Spleen (tissue), 11 donors: ENCODE measurements around the gene KCNJ12. TPM values are rescaled to one million over a fixed set of nuclear protein-coding genes. Genes with fewer than 3 reads are reported as not detected.
"Not testable (repeated sequence)": the region's sequence is repeated elsewhere in the genome, so short reads cannot be mapped to it uniquely, and the experiment has no call there.

ENCODE experiments used
- DNase-seq: peaks from one replicate; pipeline ENCODE4 v3.0.0-alpha.2; 2020
- H3K27ac ChIP-seq, 8 donors: fragments of 200-600 bp; sonication (generic) in 7 of 8; 1 replicate in 4 of 8; 2 replicates in 4 of 8; pipeline versions ENCODE4 v1.5.0 to v1.8.0; 2016 to 2021; ENCODE audit warnings: inconsistent platforms in 4 of 8, mild to moderate bottlenecking in 4 of 8, moderate library complexity in 1 of 8
- H3K27me3 ChIP-seq, 7 donors: fragments of 200-600 bp; sonication (generic) in 6 of 7; replicated peaks in 1 of 7; 1 replicate in 4 of 7; 2 replicates in 3 of 7; pipeline versions ENCODE4 v1.5.0 to v1.8.0; 2016 to 2021; ENCODE audit warnings: inconsistent platforms in 3 of 7, mild to moderate bottlenecking in 1 of 7
- H3K36me3 ChIP-seq, 6 donors: fragments of 200-600 bp; sonication (generic) in 5 of 6; 1 replicate in 4 of 6; 2 replicates in 2 of 6; pipeline versions ENCODE4 v1.5.0 to v1.8.0; 2016 to 2021; ENCODE audit warnings: inconsistent platforms in 2 of 6
- H3K4me1 ChIP-seq, 6 donors: fragments of 200-600 bp; sonication (generic) in 5 of 6; 1 replicate in 3 of 6; 2 replicates in 3 of 6; pipeline versions ENCODE4 v1.5.0 to v1.8.0; 2016 to 2021; ENCODE audit warnings: inconsistent platforms in 3 of 6
- H3K4me3 ChIP-seq, 8 donors: fragments of 200-600 bp; sonication (generic) in 7 of 8; 1 replicate in 4 of 8; 2 replicates in 4 of 8; pipeline versions ENCODE4 v1.5.0 to v1.8.0; 2016 to 2021; ENCODE audit warnings: inconsistent platforms in 4 of 8, mild to moderate bottlenecking in 4 of 8, moderate library complexity in 2 of 8
- H3K9me3 ChIP-seq, 8 donors: fragments of 200-600 bp; sonication (generic) in 7 of 8; 1 replicate in 4 of 8; 2 replicates in 4 of 8; pipeline versions ENCODE4 v1.5.0 to v1.8.0; 2016 to 2021; ENCODE audit warnings: inconsistent platforms in 4 of 8
- CTCF ChIP-seq, 11 experiments: fragments of 200-600 bp in 7 of 11; fragments of 450-650 bp in 4 of 11; sonication (generic) in 4 of 11; IDR thresholded peaks in 8 of 11; conservative IDR thresholded peaks in 3 of 11; 1 replicate in 7 of 11; 2 replicates in 4 of 11; pipeline versions ENCODE4 v1.4.0 to v1.8.0; 2016 to 2021; ENCODE audit warnings: antibody characterized with exemption in 11 of 11, inconsistent platforms in 4 of 11, mild to moderate bottlenecking in 1 of 11
- POLR2A ChIP-seq, 3 donors: fragments of 450-650 bp; IDR thresholded peaks; one replicate each; pipeline ENCODE4 v1.5.1; 2017; ENCODE audit warnings: antibody characterized with exemption in 3 of 3, mild to moderate bottlenecking in 1 of 3
- POLR2AphosphoS5 ChIP-seq, 3 donors: sonication (generic); formaldehyde crosslinking; IDR thresholded peaks; one replicate each; pipeline ENCODE4 v1.5.1; 2017; ENCODE audit warnings: antibody characterized with exemption in 3 of 3
- WGBS, 5 donors: extraction: QIAGEN DNeasy Blood & Tissue Kit in 3 of 5; methylation state at CpG; one replicate each; pipeline versions ENCODE4 v1.1.5 to v1.1.7; 2013 to 2018; 5-methylcytosine and 5-hydroxymethylcytosine counted together
- intact Hi-C: fragments of 100-400 bp; cut with DNase I; formaldehyde crosslinking; loops from one replicate; pipeline ENCODE4 v1.15.0; 2023; ENCODE audit warnings: low total_unique reads
- polyA plus RNA-seq, 3 donors: library from polyadenylated mRNA; stranded (reverse); fragments of 200-250 nt; gene quantifications; one replicate each; pipeline ENCODE4 v1.2.1, GENCODE V29; 2013
- total RNA-seq, 7 donors: library from RNA; depleted of rRNA in 3 of 7; stranded (reverse); fragments of >200 nt in 3 of 7; fragmentation: NEBNext Ultra II Directional in 4 of 7; extraction: Animal tissue kit (Norgen Biotek cat#: 25700) in 4 of 7; gene quantifications; one replicate each; pipeline versions ENCODE4 v1.1.0 to v1.2.1, GENCODE V29; 2016 to 2021
- donor health status: healthy with polysubstance abuse.
- donor health status: DM: no; HTN: no; CAD: no; lungs with moderate emphysema.
- donor health status: DM: no; HTN: no; CAD: no.
- donor health status: Bipolar disorder and iron deficiency.
- donor health status: healthy.
- donor health status: DM: no; HTN: no; CAD: no.
- donor health status: DM: yes; HTN: yes; CAD: no.

The KCNJ12 gene
- total and polyA plus RNA-seq, 10 donors = 0.11 to 4.8 (median 2.2) TPM

GRCh38 chr17:21417921-21418320 lies 41.8 kb downstream of the KCNJ12 start:
- intact Hi-C loops = no loop called here
- no peak for DNase-seq
- Histone ChIP-seq H3K4me3 (no peak overlapping the region), H3K27me3 (no peaks in the 10 kb centered on the region), H3K27ac (no peak overlapping the region), H3K9me3 (no peaks in the 10 kb centered on the region), H3K36me3 (no peaks in the 10 kb centered on the region), H3K4me1 (no peaks in the 10 kb centered on the region)
- WGBS, 5 donors = 87 to 94% (median 93%) methylated on average over 7 to 9 of the region's 9 CpGs
- TF ChIP-seq POLR2A (IDR thresholded peaks at IDR 0.05) (no peak), POLR2AphosphoS5 (IDR thresholded peaks at IDR 0.05) (no peak), CTCF (IDR thresholded peaks at IDR 0.05 in 8 of 11, conservative IDR thresholded peaks at IDR 0.05 in 3 of 11) (no peak)

DNA sequence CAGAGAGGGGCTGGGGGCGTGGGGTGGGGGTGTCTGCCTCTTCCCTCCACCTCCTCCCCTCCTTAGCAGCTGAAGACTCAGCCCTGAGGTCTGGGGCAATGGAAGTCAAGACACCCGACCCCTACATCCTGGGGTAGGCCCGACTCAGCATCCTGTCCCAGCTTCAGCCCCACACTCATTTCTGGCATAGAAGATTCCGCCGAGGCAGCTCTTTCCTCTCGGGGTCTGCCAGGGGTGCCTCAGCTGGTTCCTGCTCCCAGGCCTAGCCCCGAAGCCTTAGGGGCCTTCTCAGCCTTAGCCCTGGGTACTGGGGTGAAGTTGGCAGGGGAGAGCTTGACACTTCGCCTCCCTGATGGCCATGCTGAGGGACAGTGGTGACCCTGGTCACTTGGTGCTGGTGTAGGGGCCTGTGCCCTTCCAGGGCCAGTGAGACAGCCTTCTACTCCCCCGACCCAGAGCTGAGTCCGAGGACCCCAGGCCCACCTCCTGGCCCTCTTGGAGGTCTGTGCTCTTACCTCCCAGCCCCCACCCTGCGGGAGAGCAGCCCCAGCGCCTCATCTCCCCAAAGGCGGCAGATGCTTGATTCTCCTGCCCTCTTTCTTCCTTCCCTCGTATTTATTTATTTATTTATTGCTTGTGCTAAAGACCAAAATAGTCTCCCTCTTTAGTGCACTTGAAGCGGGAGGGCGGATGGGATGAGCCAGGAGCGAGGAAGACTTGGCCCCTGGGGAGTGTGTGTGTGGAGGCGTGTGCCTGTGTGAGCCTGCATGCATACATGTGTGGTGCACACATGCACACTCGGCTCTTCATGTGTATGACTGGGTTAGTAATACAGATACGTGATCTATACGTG lies 42.5 kb downstream of the KCNJ12 start:
- intact Hi-C loops = no loop called here
- DNase-seq = no peak
- 72 to 77% (median 73%) methylated on average over 20 to 21 of the region's 21 CpGs for WGBS, 5 donors
- Histone ChIP-seq H3K27ac (no peak overlapping the region), H3K4me3 (no peak overlapping the region), H3K27me3 (no peaks in the 10 kb centered on the region), H3K4me1 (peaks cover 0 to 5% (median 0%) of the 10 kb centered on the region in 6 donors), H3K36me3 (no peaks in the 10 kb centered on the region), H3K9me3 (no peaks in the 10 kb centered on the region)
- TF ChIP-seq POLR2A (IDR thresholded peaks at IDR 0.05) = no peak
- TF ChIP-seq POLR2AphosphoS5 (IDR thresholded peaks at IDR 0.05) = no peak
- no peak for TF ChIP-seq CTCF (IDR thresholded peaks at IDR 0.05 in 8 of 11, conservative IDR thresholded peaks at IDR 0.05 in 3 of 11)

DNA sequence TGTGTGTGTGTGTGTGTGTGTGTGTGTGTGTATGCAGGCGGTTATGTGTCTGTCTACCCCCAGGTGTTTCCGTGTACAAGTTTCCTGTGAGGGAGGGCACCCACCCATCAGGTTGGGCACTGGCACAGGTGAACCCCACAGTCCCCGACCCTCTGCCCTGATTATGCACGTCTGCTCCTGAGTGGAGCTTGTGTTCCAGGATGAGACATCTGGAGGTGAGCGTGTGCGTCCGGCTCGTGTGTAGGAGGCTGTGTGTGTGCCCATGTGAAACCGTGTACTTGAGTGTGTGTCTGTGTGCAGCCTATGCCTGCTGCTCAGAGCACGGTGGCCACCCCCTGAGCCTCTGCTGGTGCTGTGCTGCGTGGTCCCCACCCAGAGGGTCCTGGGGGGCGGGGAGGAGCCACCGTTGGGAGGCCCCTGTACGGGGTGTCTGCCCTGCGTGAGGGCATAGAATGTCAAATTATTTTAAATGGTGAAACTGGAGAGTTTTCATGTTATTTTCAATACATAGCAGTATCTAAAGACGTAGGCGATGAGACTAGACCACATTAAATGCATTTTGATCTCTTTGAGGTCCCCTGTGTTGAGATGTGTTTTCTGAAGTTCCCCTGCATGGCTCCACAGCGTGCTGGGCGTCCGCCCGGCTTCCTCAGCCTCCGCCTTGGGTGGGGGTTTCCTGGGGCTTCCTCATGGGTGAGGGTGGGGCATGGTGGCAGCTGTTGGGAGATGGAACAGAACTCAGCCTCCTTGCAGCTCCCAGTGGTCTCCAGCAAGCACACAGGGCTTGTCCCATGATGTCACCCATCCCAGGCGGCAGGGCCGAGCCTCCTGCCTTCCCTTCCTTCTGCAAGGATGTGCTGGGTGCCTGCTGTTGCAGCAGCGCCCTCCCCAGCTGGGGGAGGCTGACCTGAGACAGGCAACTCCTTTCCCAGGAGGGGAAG lies 43.4 kb downstream of the KCNJ12 start:
- H3K27me3 ChIP-seq = no peaks in the 10 kb centered on the region
- intact Hi-C loops = no loop called here
- H3K9me3 ChIP-seq = no peaks in the 10 kb centered on the region
- peak; percentile 62 for DNase-seq
- WGBS, 5 donors = 60 to 73% (median 65%) methylated on average over 23 to 25 of the region's 25 CpGs
- H3K4me3 ChIP-seq = no peak overlapping the region
- no peaks in the 10 kb centered on the region for H3K36me3 ChIP-seq
- no peak overlapping the region for H3K27ac ChIP-seq
- H3K4me1 ChIP-seq = peaks cover 0 to 5% (median 0%) of the 10 kb centered on the region in 6 donors
- TF ChIP-seq POLR2AphosphoS5 (IDR thresholded peaks at IDR 0.05) = no peak
- TF ChIP-seq POLR2A (IDR thresholded peaks at IDR 0.05) = no peak
- no peak for TF ChIP-seq CTCF (IDR thresholded peaks at IDR 0.05 in 8 of 11, conservative IDR thresholded peaks at IDR 0.05 in 3 of 11)

DNA sequence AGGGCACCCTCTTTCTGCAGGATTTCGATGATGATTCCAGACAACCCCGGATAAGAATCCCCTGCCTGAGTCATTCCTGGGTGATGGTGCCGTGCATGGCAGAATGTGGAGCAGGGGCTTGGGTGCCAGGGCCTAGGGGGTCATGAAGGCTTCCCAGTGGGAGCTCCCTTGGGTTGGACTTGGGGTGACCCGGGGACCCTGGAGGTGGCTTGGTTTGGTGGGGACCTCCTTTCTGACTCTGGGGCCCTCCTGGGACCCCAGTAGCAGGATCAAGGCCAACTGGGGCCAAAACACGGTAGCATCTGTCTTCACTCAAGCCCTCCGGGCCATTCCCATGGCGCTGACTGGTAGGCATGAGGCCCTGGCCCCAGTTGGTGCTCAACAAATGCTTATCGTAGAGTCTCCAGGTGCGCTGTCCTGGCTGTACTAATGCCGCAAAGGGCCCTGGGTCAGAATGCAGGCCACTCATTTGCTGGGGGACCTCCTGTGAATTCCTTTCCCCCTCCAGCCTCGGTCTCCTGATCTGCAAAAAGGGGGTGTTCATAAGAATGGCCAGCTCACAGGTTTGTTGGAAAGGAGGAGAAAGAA lies 44.4 kb downstream of the KCNJ12 start:
- H3K27ac ChIP-seq, H3K9me3 ChIP-seq, H3K4me3 ChIP-seq, intact Hi-C loops, H3K27me3 ChIP-seq, H3K4me1 ChIP-seq, H3K36me3 ChIP-seq: not testable (repeated sequence)
- WGBS, 5 donors = 77 to 88% (median 82%) methylated on average over 10 to 11 of the region's 11 CpGs
- peak; percentile 52 for DNase-seq

GRCh38 chr17:21421421-21422310 lies 45.5 kb downstream of the KCNJ12 start:
- H3K9me3 ChIP-seq, H3K27me3 ChIP-seq, H3K4me1 ChIP-seq, H3K36me3 ChIP-seq, intact Hi-C loops, H3K27ac ChIP-seq, H3K4me3 ChIP-seq: not testable (repeated sequence)
- WGBS, 5 donors = 81 to 89% (median 83%) methylated on average over 14 to 20 of the region's 20 CpGs
- peak; percentile 72 for DNase-seq
